Astrocyte (in vitro differentiated cells and primary cell): ENCODE results near the gene NDUFS3.

Experiments used
- EZH2 ChIP-seq: IDR thresholded peaks from 2 replicates; pipeline ENCODE4 v1.6.1; 2012; ENCODE audit warnings: mild to moderate bottlenecking, low read length, inconsistent platforms; ENCODE audit not compliant: insufficient read depth
- TF ChIP-seq, protein P1 (sequence below): IDR thresholded peaks from 2 replicates; pipeline ENCODE4 v1.5.1; 2011; ENCODE audit warnings: low read depth, mild to moderate bottlenecking, inconsistent platforms, low read length, moderate library complexity; ENCODE audit not compliant: insufficient read depth

DNA sequence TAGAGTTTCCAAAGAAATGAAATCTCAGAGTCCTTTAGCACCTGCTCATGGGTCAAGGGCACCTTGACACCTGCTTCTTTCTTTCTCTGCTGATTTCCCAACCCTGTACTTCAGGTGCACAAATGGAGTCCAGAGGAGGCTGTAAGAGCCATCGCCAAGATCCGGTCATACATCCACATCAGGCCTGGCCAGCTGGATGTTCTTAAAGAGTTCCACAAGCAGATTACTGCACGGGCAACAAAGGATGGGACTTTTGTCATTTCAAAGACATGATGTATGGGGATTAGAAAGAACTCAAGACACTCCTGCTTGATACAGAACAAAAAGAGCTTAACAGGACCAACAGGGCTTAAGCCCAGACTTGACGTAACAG, 7.5 kb upstream of the NDUFS3 start:
- TF ChIP-seq, protein P1, sequence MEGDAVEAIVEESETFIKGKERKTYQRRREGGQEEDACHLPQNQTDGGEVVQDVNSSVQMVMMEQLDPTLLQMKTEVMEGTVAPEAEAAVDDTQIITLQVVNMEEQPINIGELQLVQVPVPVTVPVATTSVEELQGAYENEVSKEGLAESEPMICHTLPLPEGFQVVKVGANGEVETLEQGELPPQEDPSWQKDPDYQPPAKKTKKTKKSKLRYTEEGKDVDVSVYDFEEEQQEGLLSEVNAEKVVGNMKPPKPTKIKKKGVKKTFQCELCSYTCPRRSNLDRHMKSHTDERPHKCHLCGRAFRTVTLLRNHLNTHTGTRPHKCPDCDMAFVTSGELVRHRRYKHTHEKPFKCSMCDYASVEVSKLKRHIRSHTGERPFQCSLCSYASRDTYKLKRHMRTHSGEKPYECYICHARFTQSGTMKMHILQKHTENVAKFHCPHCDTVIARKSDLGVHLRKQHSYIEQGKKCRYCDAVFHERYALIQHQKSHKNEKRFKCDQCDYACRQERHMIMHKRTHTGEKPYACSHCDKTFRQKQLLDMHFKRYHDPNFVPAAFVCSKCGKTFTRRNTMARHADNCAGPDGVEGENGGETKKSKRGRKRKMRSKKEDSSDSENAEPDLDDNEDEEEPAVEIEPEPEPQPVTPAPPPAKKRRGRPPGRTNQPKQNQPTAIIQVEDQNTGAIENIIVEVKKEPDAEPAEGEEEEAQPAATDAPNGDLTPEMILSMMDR, result no peak
- no peak for TF ChIP-seq EZH2
